Psoas muscle (tissue), 8 donors: ENCODE data around the gene COMMD10. TPM values are rescaled to one million over a fixed set of nuclear protein-coding genes. Genes with fewer than 3 reads are reported as not detected.

Source experiments
- ATAC-seq, 4 donors: fragments of 200-7000 bp; cut with Tn5 transposase; one replicate each; pipeline ENCODE4 v1.9.1; 2020; ENCODE audit warnings: moderate library complexity in 3 of 4, mild to moderate bottlenecking in 2 of 4
- DNase-seq, 2 donors: peaks; one replicate each; pipeline ENCODE4 v3.0.0-alpha.2; 2020
- H3K27ac ChIP-seq: fragments of 200-600 bp; one replicate; pipeline ENCODE4 v1.8.0; 2022
- H3K27me3 ChIP-seq, 3 donors: fragments of 200-600 bp in 1 of 3; one replicate each; pipeline versions ENCODE4 v1.6.1 to v1.8.0; 2013 to 2022; ENCODE audit warnings: low read length in 2 of 3, mild to moderate bottlenecking in 2 of 3, moderate library complexity in 1 of 3; ENCODE audit not compliant: insufficient read depth in 3 of 3
- H3K36me3 ChIP-seq, 2 donors: fragments of 200-600 bp in 1 of 2; one replicate each; pipeline versions ENCODE4 v1.6.1 to v1.8.0; 2013 to 2022; ENCODE audit warnings: low read depth in 1 of 2, mild to moderate bottlenecking in 1 of 2, moderate library complexity in 1 of 2; ENCODE audit not compliant: insufficient read depth in 1 of 2
- H3K4me1 ChIP-seq: fragments of 200-600 bp; one replicate; pipeline ENCODE4 v1.8.0; 2022
- H3K4me3 ChIP-seq: fragments of 200-600 bp; one replicate; pipeline ENCODE4 v1.8.0; 2022; ENCODE audit warnings: mild to moderate bottlenecking
- H3K9me3 ChIP-seq: fragments of 200-600 bp; one replicate; pipeline ENCODE4 v1.8.0; 2022
- CTCF ChIP-seq: fragments of 200-600 bp; IDR thresholded peaks from one replicate; pipeline ENCODE4 v1.8.0; 2022; ENCODE audit warnings: antibody characterized with exemption
- WGBS, 3 donors: extraction: QIAGEN DNeasy Blood & Tissue Kit; methylation state at CpG; one replicate each; pipeline versions ENCODE4 v1.1.6 to v1.1.7; 2013; 5-methylcytosine and 5-hydroxymethylcytosine counted together
- intact Hi-C, 2 donors: fragments of 100-400 bp; cut with DNase I; formaldehyde crosslinking; loops; one replicate each; pipeline versions ENCODE4 v1.11.0 to v1.14.2; 2022
- polyA plus RNA-seq, 3 donors: library from polyadenylated mRNA; stranded (reverse); fragments of 200-250 nt; gene quantifications; one replicate each; pipeline ENCODE4 v1.2.3, GENCODE V29; 2013
- total RNA-seq, 4 donors: library from RNA; stranded (reverse); fragmentation: NEBNext Ultra II Directional in 2 of 4; extraction: Animal tissue kit (Norgen Biotek cat#: 25700) in 2 of 4; gene quantifications; one replicate each; pipeline versions ENCODE4 v1.2.1 to v1.2.4, GENCODE V29; 2021 to 2023
- donor health status: healthy with polysubstance abuse.
- donor health status: DM: no; HTN: no; CAD: no; lungs with moderate emphysema.
- donor health status: Bipolar disorder and iron deficiency.
- donor health status: healthy.
- donor health status: DM: yes; HTN: yes; CAD: no.
- donor health status: DM: no; HTN: no; CAD: no.
- donor health status: DM: no; HTN: no; CAD: no.
- donor health status: DM: yes; HTN: yes; CAD: no.

The COMMD10 gene
- total and polyA plus RNA-seq, 7 donors = 8.4 to 23.0 (median 16.7) TPM

GRCh38 chr5:116237917-116238500 is 153.2 kb downstream of the COMMD10 start:
- Histone ChIP-seq H3K9me3 (no peaks in the 10 kb centered on the region), H3K4me3 (no peak overlapping the region), H3K27me3 (no peaks in the 10 kb centered on the region), H3K27ac (no peak overlapping the region), H3K4me1 (no peaks in the 10 kb centered on the region), H3K36me3 (no peaks in the 10 kb centered on the region)
- ATAC-seq (no peak), DNase-seq (no peak)
- TF ChIP-seq CTCF = no peak
- 96 to 98% (median 97%) methylated on average over 3 of the region's 3 CpGs for whole genome bisulfite sequencing, 3 donors
- intact Hi-C loops = no loop called here

- H3K36me3 ChIP-seq = no peaks in the 10 kb centered on the region
- intact Hi-C loops = no loop called here
- no peak for TF ChIP-seq CTCF
- ATAC-seq = no peak
- peaks cover 13% of the 10 kb centered on the region for H3K9me3 ChIP-seq
- H3K27ac ChIP-seq = no peak overlapping the region
- no peaks in the 10 kb centered on the region for H3K4me1 ChIP-seq
- no peak overlapping the region for H3K4me3 ChIP-seq
- WGBS, 3 donors = 33 to 46% (median 44%) methylated on average over 1 of the region's 1 CpG
- no peaks in the 10 kb centered on the region for H3K27me3 ChIP-seq
- DNase-seq = no peak
Measured at GRCh38 chr5:116242343-116242742, 157.5 kb downstream of the COMMD10 start.

GRCh38 chr5:116248432-116248831 is 163.6 kb downstream of the COMMD10 start:
- H3K4me1 ChIP-seq = no peaks in the 10 kb centered on the region
- DNase-seq = no peak
- H3K27ac ChIP-seq = no peak overlapping the region
- H3K27me3 ChIP-seq = no peaks in the 10 kb centered on the region
- H3K9me3 ChIP-seq = peaks cover 13% of the 10 kb centered on the region
- H3K4me3 ChIP-seq = no peak overlapping the region
- no peaks in the 10 kb centered on the region for H3K36me3 ChIP-seq
- no peak for TF ChIP-seq CTCF
- intact Hi-C loops = no loop called here
- 95 to 97% (median 97%) methylated on average over 3 of the region's 3 CpGs for WGBS, 3 donors
- ATAC-seq = no peak

- ATAC-seq (no peak), DNase-seq (no peak)
- intact Hi-C loops = no loop called here
- Histone ChIP-seq H3K27me3 (no peaks in the 10 kb centered on the region), H3K27ac (no peak overlapping the region), H3K9me3 (peaks cover 13% of the 10 kb centered on the region), H3K4me1 (no peaks in the 10 kb centered on the region), H3K36me3 (no peaks in the 10 kb centered on the region), H3K4me3 (no peak overlapping the region)
- no peak for TF ChIP-seq CTCF
Measured at GRCh38 chr5:116249648-116250047, 164.8 kb downstream of the COMMD10 start.

GRCh38 chr5:116256717-116257116 is 171.9 kb downstream of the COMMD10 start:
- Histone ChIP-seq H3K27me3 (no peaks in the 10 kb centered on the region), H3K4me1 (no peaks in the 10 kb centered on the region), H3K9me3 (peaks cover 4% of the 10 kb centered on the region), H3K36me3 (no peaks in the 10 kb centered on the region), H3K4me3 (no peak overlapping the region), H3K27ac (no peak overlapping the region)
- DNase-seq = no peak
- WGBS, 3 donors = 84 to 90% (median 89%) methylated on average over 1 of the region's 1 CpG
- intact Hi-C loops = no loop called here
- no peak for TF ChIP-seq CTCF
- no peak for ATAC-seq
